HEK293 (cell line): ENCODE data around the gene IFNLR1.

Experiments used
- CTCF ChIA-PET: fragments of 350-600 bp; formaldehyde crosslinking; extraction: SDS; loops from one replicate; lab custom pipeline; 2021; ENCODE audit warnings: antibody characterized with exemption; lab: Yijun Ruan, JAX
- POLR2A ChIA-PET: fragments of 300-600 bp; formaldehyde crosslinking; extraction: SDS; loops from one replicate; lab custom pipeline; 2020; ENCODE audit warnings: antibody characterized with exemption, inconsistent platforms; lab: Yijun Ruan, JAX
- H3K27ac ChIP-seq: fragments of 200-500 bp; sonication (Bioruptor generic); 2 replicates; pipeline ENCODE4 v1.5.1; 2014; ENCODE audit warnings: low read depth, low read length, control low read depth, inconsistent platforms; ENCODE audit errors: extremely low read depth
- H3K36me3 ChIP-seq, 2 experiments: fragments of 200-500 bp in 1 of 2; sonication (Bioruptor generic) in 1 of 2; 1 replicate in 1 of 2; 2 replicates in 1 of 2; pipeline ENCODE4 v1.5.1; 2014 to 2017; ENCODE audit warnings: inconsistent platforms in 2 of 2, low read length in 2 of 2; ENCODE audit not compliant: control insufficient read depth in 2 of 2, insufficient read depth in 1 of 2
- H3K4me1 ChIP-seq: fragments of 200-500 bp; sonication (Bioruptor generic); 2 replicates; pipeline ENCODE4 v1.5.1; 2014; ENCODE audit warnings: mild to moderate bottlenecking, low read length, inconsistent platforms; ENCODE audit not compliant: control insufficient read depth, insufficient read depth
- H3K4me3 ChIP-seq: 2 replicates; pipeline ENCODE4 v1.5.1; 2011; ENCODE audit warnings: low read depth, mild to moderate bottlenecking, control low read depth, low read length, moderate library complexity
- H3K9me3 ChIP-seq: fragments of 200-500 bp; sonication (Bioruptor generic); 2 replicates; pipeline ENCODE4 v1.5.1; 2014; ENCODE audit warnings: low read depth, low read length, inconsistent platforms; ENCODE audit not compliant: control insufficient read depth, insufficient read depth
- KLF16 ChIP-seq: fragments of 450-650 bp; formaldehyde crosslinking; IDR thresholded peaks from 2 replicates; pipeline ENCODE4 v1.5.1; 2017; ENCODE audit warnings: missing biosample characterization, missing genetic modification characterization
- KLF7 ChIP-seq: fragments of 450-650 bp; formaldehyde crosslinking; IDR thresholded peaks from 2 replicates; pipeline ENCODE4 v1.5.1; 2016; ENCODE audit warnings: missing biosample characterization, missing genetic modification characterization, borderline replicate concordance
- PRDM10 ChIP-seq: fragments of 450-650 bp; formaldehyde crosslinking; IDR thresholded peaks from 2 replicates; pipeline ENCODE4 v1.5.1; 2016; ENCODE audit warnings: missing biosample characterization, missing genetic modification characterization
- ZFP3 ChIP-seq: fragments of 450-650 bp; formaldehyde crosslinking; IDR thresholded peaks from 2 replicates; pipeline ENCODE4 v1.5.1; 2016; ENCODE audit warnings: low read depth, missing biosample characterization, missing genetic modification characterization
- ZFP41 ChIP-seq: fragments of 450-650 bp; formaldehyde crosslinking; IDR thresholded peaks from 2 replicates; pipeline ENCODE4 v1.5.1; 2016; ENCODE audit warnings: missing biosample characterization, missing genetic modification characterization, borderline replicate concordance
- ZNF157 ChIP-seq: fragments of 450-650 bp; formaldehyde crosslinking; IDR thresholded peaks from 2 replicates; pipeline ENCODE4 v1.5.1; 2016; ENCODE audit warnings: missing biosample characterization, missing genetic modification characterization
- ZNF16 ChIP-seq: fragments of 450-650 bp; formaldehyde crosslinking; IDR thresholded peaks from 2 replicates; pipeline ENCODE4 v1.5.1; 2016; ENCODE audit warnings: low read depth, missing biosample characterization, missing genetic modification characterization
- ZNF169 ChIP-seq: fragments of 450-650 bp; formaldehyde crosslinking; IDR thresholded peaks from 2 replicates; pipeline ENCODE4 v1.5.1; 2016; ENCODE audit warnings: missing biosample characterization, missing genetic modification characterization
- ZNF223 ChIP-seq: fragments of 450-650 bp; formaldehyde crosslinking; IDR thresholded peaks from 2 replicates; pipeline ENCODE4 v1.5.1; 2016; ENCODE audit warnings: missing biosample characterization, missing genetic modification characterization
- ZNF335 ChIP-seq: fragments of 450-650 bp; formaldehyde crosslinking; conservative IDR thresholded peaks from 2 replicates; pipeline ENCODE4 v1.5.1; 2016; ENCODE audit warnings: missing biosample characterization, missing genetic modification characterization
- ZNF433 ChIP-seq: fragments of 450-650 bp; formaldehyde crosslinking; IDR thresholded peaks from 2 replicates; pipeline ENCODE4 v1.5.1; 2016; ENCODE audit warnings: missing biosample characterization, missing genetic modification characterization, low read depth
- ZNF48 ChIP-seq: fragments of 450-650 bp; formaldehyde crosslinking; IDR thresholded peaks from 2 replicates; pipeline ENCODE4 v1.5.1; 2016; ENCODE audit warnings: missing biosample characterization, missing genetic modification characterization
- ZNF600 ChIP-seq: fragments of 450-650 bp; formaldehyde crosslinking; IDR thresholded peaks from 2 replicates; pipeline ENCODE4 v1.5.1; 2016; ENCODE audit warnings: missing biosample characterization, missing genetic modification characterization
- ZNF610 ChIP-seq: fragments of 450-650 bp; formaldehyde crosslinking; IDR thresholded peaks from 2 replicates; pipeline ENCODE4 v1.5.1; 2016; ENCODE audit warnings: missing biosample characterization, missing genetic modification characterization, borderline replicate concordance
- ZNF626 ChIP-seq: fragments of 450-650 bp; sonication (Bioruptor Pico); formaldehyde crosslinking; IDR thresholded peaks from 2 replicates; pipeline ENCODE4 v1.5.1; 2018; ENCODE audit warnings: missing biosample characterization, missing genetic modification characterization, inconsistent platforms
- ZSCAN23 ChIP-seq: fragments of 450-650 bp; formaldehyde crosslinking; IDR thresholded peaks from 2 replicates; pipeline ENCODE4 v1.5.1; 2016; ENCODE audit warnings: missing biosample characterization, missing genetic modification characterization
- TF ChIP-seq, protein P1 (sequence below): fragments of 450-650 bp; formaldehyde crosslinking; IDR thresholded peaks from 2 replicates; pipeline ENCODE4 v1.5.1; 2016; ENCODE audit warnings: missing biosample characterization, missing genetic modification characterization
- TF ChIP-seq, protein P2 (sequence below): fragments of 450-650 bp; formaldehyde crosslinking; optimal IDR thresholded peaks from 2 replicates; pipeline ENCODE3; 2016; ENCODE audit warnings: missing biosample characterization, mild to moderate bottlenecking, missing genetic modification characterization

IFNLR1 gene

GRCh38 chr1:24175033-24175755 lies 11.9 kb downstream of the IFNLR1 start:
- no peak overlapping the region for H3K4me3 ChIP-seq
- peaks cover 17 to 43% of the 10 kb centered on the region in 2 experiments for H3K36me3 ChIP-seq
- H3K9me3 ChIP-seq = no peaks in the 10 kb centered on the region
- no peak for TF ChIP-seq ZNF335
- TF ChIP-seq ZNF600 (tag by site-specific recombination) = no peak
- H3K4me1 ChIP-seq = no peaks in the 10 kb centered on the region
- H3K27ac ChIP-seq = no peak overlapping the region
- CTCF ChIA-PET = interaction anchor here (0.7 to 0.9 kb wide), 3 partner anchors 24 to 234 kb away, joined by 3 read pairs; no protein-coding TSS in a partner anchor
- POLR2A ChIA-PET = no interaction called here

DNA sequence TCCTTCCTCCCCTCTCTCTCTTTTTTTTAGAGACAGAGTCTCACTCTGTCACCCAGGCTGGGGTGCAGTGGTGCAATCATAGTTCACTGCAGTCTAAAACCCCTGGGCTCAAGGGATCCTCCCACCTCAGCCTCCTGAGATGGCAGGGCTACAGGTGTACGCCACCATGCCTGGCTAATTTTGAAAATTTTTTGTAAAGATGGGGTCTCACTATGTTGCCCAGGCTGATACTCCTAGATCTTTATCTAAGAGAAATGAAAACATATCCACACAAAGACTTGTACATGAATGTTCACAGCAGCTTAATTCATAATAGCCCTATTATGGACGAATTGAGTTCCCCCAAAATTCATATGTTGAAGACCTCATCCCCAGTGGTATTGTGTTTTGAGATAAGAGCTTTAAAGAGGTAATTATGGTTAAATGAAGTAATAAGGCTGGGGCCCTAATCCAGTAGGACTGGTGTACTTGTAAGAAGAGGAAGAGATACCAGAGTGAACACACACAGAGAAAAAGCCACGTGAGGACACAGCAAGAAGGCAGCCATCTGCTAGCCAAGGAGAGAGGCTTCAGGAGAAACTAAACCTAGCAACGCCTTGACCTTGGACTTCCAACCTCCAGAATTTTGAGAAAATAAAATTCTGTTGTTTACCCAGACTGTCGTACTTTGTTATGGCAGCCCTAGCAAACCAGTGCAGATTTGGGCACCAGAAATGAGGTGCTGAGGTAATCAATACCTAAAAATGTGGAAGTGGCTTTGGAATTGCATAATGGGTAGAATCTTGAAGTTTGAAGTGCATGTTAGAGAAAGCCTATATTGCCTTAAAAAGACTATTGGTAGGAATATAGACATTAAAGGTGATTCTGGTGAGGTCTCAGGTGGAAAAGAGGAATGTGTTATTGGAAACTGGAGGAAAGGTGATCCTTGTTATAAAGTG lies 13.2 kb downstream of the IFNLR1 start:
- TF ChIP-seq ZNF16 (tag by site-specific recombination) (no peak), ZNF223 (tag by site-specific recombination) (no peak), ZNF48 (tag by site-specific recombination) (no peak), ZNF169 (no peak), ZNF433 (tag by site-specific recombination) (no peak), ZFP3 (tag by site-specific recombination) (no peak), KLF16 (tag by site-specific recombination) (no peak), PRDM10 (tag by site-specific recombination) (no peak), KLF7 (no peak), ZNF626 (no peak), ZNF157 (no peak), ZNF610 (tag by site-specific recombination) (no peak), ZFP41 (tag by site-specific recombination) (no peak), ZSCAN23 (tag by site-specific recombination) (no peak)
- TF ChIP-seq, protein P1, sequence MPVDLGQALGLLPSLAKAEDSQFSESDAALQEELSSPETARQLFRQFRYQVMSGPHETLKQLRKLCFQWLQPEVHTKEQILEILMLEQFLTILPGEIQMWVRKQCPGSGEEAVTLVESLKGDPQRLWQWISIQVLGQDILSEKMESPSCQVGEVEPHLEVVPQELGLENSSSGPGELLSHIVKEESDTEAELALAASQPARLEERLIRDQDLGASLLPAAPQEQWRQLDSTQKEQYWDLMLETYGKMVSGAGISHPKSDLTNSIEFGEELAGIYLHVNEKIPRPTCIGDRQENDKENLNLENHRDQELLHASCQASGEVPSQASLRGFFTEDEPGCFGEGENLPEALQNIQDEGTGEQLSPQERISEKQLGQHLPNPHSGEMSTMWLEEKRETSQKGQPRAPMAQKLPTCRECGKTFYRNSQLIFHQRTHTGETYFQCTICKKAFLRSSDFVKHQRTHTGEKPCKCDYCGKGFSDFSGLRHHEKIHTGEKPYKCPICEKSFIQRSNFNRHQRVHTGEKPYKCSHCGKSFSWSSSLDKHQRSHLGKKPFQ (tag by site-specific recombination) = no peak
- TF ChIP-seq, protein P2, sequence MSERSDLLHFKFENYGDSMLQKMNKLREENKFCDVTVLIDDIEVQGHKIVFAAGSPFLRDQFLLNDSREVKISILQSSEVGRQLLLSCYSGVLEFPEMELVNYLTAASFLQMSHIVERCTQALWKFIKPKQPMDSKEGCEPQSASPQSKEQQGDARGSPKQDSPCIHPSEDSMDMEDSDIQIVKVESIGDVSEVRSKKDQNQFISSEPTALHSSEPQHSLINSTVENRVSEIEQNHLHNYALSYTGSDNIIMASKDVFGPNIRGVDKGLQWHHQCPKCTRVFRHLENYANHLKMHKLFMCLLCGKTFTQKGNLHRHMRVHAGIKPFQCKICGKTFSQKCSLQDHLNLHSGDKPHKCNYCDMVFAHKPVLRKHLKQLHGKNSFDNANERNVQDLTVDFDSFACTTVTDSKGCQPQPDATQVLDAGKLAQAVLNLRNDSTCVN = no peak
- H3K4me1 ChIP-seq = no peaks in the 10 kb centered on the region
- POLR2A ChIA-PET = no interaction called here
- CTCF ChIA-PET = interaction anchor here (0.9 kb wide), 1 partner anchor 235 kb away, joined by 3 read pairs; no protein-coding TSS in a partner anchor
- H3K4me3 ChIP-seq = no peak overlapping the region
- peaks cover 17 to 44% of the 10 kb centered on the region in 2 experiments for H3K36me3 ChIP-seq
- H3K27ac ChIP-seq = no peak overlapping the region
- no peaks in the 10 kb centered on the region for H3K9me3 ChIP-seq
